SH-SY5Y (cell line): ENCODE measurements around the gene TBC1D14.

ENCODE experiments used
- GATA2 ChIP-seq: IDR thresholded peaks from 2 replicates; pipeline ENCODE4 v1.6.1; 2011; ENCODE audit warnings: mild to moderate bottlenecking, low read depth, low read length
- GATA3 ChIP-seq: IDR thresholded peaks from 2 replicates; pipeline ENCODE4 v1.6.1; 2011; ENCODE audit warnings: low read depth, mild to moderate bottlenecking, low read length, moderate library complexity

DNA sequence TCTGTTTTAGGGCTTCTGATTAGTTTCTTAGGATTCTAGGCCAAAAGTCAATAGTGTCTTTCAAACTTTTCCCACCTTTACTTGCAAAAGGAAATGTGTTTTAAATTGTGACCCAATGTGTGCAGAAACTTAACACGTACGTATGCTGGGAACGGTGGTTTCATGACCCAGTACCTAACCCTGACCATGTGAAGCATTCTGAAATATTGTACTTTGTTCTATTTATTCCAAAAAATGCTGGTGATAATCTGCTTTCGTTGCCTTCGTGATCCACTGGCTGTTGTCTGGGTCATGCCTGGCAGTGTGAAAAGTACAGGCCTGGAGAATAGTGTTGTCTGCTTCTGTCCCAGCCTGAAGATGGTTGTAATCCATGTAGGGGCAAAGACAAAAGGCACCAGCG lies 106.9 kb downstream of the TBC1D14 start:
- TF ChIP-seq GATA3 (no peak), GATA2 (no peak)
